ENCODE data around the gene DBF4B. TPM values are rescaled to one million over a fixed set of nuclear protein-coding genes. Genes with fewer than 3 reads are reported as not detected.
"Not testable (repeated sequence)": the region's sequence is repeated elsewhere in the genome, so short reads cannot be mapped to it uniquely, and the experiment has no call there.

The DBF4B gene, protein sequence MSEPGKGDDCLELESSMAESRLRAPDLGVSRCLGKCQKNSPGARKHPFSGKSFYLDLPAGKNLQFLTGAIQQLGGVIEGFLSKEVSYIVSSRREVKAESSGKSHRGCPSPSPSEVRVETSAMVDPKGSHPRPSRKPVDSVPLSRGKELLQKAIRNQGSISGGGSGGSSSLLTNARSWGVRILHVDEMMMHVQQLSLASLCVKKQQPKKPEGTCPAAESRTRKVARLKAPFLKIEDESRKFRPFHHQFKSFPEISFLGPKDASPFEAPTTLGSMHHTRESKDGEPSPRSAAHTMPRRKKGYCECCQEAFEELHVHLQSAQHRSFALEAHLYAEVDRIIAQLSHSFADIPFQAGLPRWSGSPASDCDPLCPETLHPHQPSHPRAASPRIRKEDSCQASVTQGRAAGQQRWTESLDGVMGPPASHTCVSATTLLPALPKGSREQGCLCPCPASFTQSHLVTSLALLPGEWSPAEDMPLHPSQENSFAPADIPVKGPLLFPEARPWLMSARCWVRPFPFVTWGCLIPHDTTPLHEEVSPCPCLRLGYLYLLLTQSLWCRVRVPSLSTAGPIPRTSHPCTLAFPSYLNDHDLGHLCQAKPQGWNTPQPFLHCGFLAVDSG
- 30.2 TPM for polyA plus RNA-seq (2012; ENCODE audit: insufficient read depth, insufficient read length)

DNA sequence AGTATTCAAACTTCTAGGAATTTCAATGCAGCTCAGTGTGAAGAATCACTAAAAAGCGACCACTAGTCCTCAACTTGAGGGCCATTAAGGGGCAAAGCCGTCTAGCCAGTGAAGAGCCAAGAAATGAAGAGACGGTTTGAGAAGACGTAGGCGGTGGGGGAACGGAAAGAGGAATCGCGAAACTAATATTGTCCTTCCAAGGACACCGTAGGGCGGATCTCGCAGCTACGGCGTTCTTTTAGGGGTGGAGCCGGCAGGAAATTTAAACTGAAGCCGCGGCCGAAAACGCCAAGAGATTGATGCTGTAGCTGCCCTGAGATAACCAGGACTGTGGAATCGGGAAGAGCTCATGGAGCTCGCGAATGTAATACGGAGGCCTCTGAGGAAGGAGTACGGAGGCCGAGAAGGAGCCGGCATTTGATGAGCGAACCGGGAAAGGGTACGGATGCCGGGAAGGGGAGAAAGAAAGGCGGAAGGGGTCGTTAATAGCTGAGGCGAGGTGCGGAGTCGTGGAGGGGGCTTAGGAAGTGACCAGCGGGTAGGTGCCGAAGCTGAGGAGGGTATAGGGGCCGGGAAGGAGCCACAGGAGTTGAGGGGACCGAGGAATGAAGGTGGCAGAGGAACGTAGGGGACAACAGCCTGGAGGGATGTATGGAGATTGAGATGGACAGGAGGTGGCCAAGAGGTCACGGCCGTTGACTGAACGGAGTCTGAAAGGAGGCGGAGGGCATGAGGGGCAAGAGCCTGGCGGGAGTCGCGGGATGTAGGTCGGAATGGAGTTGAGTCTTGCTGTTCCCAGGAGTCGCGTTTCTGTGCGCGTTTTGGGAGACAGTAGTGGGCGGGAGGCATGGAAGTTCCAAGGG, at the start of gene DBF4B:
Gene DBF4B (plus strand): TSS at position 265 of the 863 bp plus-strand sequence. CDS start 156 bp downstream, at position 421.
- H3K4me3 ChIP-seq (ENCODE audit: low read length) = peak within 1 kb of the TSS; percentile 100
- peak; percentile 92 for DNase-seq (ENCODE audit: low read depth, low spot score)

DNA sequence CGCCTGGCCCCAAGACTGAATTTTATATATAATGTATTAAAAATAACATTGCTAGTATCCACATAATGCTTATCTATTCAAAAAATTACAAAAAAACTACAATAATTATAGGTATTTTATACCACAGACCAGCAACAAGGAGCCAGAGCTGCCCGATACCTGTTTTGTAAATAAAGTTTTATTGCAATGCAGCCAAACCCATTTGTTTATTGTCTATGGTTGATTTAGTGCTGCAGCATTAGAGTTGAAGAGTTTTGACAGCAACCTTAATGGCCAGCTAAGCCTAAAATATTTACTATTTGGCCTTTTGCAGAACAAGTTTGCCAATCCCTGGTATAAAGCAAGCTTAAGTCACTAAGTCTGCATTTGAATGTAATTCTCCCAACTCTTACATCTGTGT, 46.6 kb upstream of the DBF4B start:
- DNase-seq (ENCODE audit: low read depth, low spot score) = no peak
- H3K4me3 ChIP-seq (ENCODE audit: low read length) = no peak overlapping the region

DNA sequence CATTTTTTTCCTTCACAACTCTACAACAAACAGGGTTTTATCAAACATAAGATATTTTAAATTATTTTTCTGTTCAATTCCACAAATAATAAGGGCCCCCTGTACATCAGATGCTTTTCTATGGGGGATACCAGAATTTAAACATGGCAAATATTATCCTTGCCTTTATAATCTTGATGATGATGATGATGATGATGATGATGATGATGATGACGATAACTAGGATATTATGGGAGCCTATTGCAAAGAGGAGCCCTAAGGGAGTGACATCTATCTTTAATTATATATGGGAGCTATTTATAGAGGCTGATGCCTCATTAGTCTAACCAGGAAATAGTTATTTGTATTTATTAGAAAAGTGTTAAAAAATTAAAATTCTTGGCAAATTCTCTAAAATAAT, 45.4 kb upstream of the DBF4B start:
- DNase-seq (ENCODE audit: low read depth, low spot score) = no peak
- no peak overlapping the region for H3K4me3 ChIP-seq (ENCODE audit: low read length)

DNA sequence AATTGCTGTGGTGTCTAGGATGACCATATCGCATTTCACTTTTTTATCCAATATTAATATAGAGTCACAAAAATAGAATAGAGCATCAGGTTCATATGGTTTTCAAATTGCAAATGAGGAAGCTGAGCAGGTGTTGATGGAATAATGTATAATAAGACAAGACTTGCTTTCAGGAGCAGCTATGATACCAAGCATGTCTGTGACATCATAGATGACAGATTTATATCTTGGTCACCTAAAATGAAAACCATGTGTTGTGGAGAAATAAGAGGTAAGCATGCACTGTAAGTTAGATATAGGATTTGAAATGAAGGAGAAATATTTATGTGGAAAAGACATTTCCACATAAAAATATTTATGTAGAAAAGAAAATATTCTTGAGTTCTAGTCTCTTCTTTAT, 43.6 kb upstream of the DBF4B start:
- DNase-seq (ENCODE audit: low read depth, low spot score) = no peak

DNA sequence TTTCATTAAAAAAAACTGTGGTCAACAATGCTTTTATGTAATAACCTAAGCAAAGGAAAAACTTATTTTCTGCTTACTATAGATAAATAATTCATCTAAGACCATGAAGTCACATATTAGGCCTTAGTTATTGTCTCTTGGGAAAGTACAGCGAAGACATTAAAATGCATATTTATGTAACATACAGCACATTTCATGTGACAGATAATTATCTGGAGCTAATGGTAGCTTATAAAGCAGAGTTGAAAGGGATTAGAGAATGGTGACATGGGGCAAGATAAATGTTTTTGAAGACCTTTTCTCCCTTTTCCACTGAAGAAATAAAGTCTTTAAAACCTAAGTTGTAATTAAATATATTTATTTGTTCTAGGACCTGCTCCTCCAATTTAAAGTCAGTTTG, 42.5 kb upstream of the DBF4B start:
- no peak for DNase-seq (ENCODE audit: low read depth, low spot score)
- H3K4me3 ChIP-seq (ENCODE audit: low read length) = no peak overlapping the region

More for the DNA sequence above, 43.6 kb upstream of the DBF4B start:
- no peak overlapping the region for H3K4me3 ChIP-seq (ENCODE audit: low read length)

DNA sequence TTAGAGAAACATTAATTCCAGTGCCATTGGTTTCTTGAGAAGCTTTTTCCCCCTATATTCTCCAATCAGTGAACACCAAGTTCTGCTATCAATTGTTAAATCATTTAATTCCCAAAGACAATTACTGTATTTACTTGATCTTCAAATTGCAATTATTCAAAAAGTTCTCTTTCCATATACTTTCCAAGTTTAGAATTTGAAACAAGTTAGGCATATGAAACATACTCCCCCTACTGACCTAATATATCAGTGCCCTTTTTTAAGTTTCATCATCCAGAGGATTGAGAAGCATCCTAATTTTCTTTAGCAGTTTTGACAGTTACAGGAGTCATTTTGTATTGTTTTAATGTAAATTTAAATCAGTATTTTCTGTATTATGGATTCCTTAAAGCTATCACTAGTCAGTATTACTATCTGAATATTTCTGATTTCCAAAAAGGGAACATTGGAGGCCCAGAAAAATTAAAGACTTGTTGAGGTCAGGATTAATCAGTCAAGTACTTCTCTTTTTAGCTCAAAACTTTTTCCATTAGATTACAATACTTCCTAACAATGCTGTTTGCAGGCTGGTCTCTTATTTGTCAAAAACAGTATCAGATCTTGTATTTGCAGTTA, 35.9 kb upstream of the DBF4B start:
- peak; percentile 23 for DNase-seq (ENCODE audit: low read depth, low spot score)

DNA sequence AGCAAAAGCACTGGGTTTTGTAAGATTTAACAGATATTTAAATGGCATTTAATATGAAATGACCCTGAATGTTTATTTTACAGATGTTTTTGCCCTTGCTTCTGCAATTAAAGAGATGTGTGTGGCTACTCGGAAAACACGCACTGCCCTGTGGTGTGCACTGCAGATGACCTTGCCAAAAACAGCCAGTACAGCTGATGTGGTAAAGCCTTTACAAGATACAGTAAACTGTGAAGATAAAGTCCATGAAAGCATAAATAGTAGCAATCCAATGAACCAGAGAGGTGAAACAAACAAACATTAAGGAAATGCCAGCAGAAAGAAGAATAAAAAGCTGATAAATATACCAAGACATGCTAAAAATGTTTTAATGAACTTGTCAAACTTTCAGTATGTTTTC, 34.6 kb upstream of the DBF4B start:
- no peak overlapping the region for H3K4me3 ChIP-seq (ENCODE audit: low read length)
- no peak for DNase-seq (ENCODE audit: low read depth, low spot score)

More for the DNA sequence above, 35.9 kb upstream of the DBF4B start:
- no peak overlapping the region for H3K4me3 ChIP-seq (ENCODE audit: low read length)

DNA sequence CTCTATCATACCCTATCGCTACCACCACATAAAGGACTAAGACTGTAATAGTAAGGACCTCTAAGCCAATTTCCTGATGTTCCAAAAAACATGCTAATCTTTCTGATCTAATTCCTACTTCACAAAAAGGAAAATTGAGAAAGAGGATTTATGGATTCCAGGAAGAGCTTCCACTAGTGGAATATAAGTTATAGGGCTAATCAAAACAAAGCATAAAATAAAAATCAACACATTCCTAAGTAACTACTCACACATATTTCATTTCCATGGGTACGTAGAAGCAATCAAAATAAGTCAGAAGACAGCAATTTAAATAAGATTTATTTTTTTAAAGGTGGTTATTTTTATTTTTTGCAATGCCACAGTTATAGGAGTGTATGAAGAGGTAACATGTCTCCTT, 31.3 kb upstream of the DBF4B start:
- H3K4me3 ChIP-seq (ENCODE audit: low read length) = no peak overlapping the region
- no peak for DNase-seq (ENCODE audit: low read depth, low spot score)

DNA sequence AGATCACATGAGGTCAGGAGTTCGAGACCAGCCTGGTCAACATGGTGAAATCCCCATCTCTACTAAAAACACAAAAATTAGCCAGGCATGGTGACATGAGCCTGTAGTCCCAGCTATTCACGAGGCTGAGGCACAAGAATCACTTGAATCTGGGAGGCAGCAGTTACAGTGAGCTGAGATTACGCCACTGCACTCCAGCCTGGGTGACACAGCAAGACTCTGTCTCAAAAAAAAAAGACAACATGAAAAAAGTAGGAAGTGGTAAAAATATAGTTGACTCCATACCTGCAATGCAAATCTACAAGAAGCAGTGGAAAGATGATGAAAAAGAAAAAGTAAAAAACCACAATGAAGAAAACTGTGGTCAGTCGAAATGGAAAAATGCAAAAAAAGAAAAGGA, 25.2 kb upstream of the DBF4B start:
- DNase-seq (ENCODE audit: low read depth, low spot score) = peak; percentile 41
- H3K4me3 ChIP-seq (ENCODE audit: low read length) = not testable (repeated sequence)

DNA sequence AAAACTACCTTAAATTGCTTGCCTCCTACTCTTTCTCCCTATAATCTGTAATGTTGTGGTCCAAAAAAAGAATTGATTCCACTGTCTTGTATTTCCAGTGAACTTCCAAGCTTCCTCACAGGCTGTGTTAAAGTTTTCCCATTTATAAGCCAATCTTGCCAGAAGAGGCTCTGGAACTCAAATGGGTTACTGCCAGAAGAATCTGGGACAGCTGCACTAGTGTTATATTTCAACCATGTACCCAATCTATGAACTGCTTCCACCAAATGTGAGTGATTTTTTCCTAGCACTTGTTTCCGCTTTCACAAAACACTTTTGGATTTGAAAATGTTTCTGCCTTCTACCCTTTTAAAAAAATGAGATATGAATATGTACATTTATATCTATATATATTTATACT, 20.7 kb upstream of the DBF4B start:
- no peak overlapping the region for H3K4me3 ChIP-seq (ENCODE audit: low read length)
- no peak for DNase-seq (ENCODE audit: low read depth, low spot score)

DNA sequence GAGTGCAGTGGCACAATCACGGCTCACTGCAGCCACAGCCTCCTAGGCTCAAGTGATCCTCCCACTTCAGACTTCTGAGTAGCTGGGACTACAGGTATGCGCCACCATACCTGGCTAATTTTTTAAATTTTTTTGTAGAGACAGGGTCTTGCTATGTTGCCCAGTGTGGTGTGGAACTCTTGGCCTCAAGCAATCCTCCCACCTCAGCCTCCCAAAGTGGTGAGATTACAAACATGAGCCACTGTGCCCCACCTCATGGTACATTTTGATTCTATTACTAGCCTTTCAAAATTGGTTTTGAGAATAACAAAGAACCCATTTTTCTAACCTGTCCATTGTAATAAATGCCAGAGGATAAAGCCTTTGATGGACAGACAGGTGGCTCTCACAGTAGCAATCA, 20.3 kb upstream of the DBF4B start:
- no peak for DNase-seq (ENCODE audit: low read depth, low spot score)
- peak overlapping the region; percentile 72 for H3K4me3 ChIP-seq (ENCODE audit: low read length)

DNA sequence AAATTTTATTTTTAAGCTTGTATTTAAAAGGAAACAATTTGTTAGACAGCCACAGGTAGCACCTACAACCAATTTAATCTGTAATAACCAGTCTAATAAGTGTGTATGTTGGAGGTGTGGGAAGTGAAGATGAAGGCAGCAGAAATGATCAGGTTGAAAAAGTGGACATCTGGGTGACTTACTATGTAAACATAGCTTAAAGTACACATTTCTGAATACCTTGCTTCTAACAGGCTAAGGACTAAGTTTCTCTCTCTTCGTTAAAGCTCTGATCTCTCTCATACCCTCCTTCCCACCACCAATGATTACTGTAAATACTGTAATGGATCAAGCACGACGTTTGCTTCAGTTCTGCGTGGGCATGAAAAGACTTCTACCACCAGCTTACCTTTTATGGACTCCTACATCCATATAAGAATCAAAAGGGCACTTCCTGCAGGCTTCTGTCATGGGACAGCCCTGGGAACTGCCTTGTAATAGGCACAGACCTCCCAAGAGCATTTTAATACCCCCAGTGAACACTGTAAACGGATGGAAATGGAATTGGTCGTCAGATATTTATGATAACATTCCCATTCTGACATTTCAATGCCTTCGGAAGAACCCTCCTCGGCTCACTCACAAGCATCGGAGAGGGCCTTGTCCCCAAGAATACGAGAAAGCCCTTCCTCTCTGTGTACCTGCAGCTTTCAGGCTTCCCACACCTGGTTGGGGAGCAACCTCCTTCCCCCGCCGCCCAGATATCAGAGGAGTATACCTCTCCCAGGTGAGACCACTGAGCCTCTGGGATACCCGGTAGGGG, 19.6 kb upstream of the DBF4B start:
- peak overlapping the region; percentile 72 for H3K4me3 ChIP-seq (ENCODE audit: low read length)
- no peak for DNase-seq (ENCODE audit: low read depth, low spot score)

DNA sequence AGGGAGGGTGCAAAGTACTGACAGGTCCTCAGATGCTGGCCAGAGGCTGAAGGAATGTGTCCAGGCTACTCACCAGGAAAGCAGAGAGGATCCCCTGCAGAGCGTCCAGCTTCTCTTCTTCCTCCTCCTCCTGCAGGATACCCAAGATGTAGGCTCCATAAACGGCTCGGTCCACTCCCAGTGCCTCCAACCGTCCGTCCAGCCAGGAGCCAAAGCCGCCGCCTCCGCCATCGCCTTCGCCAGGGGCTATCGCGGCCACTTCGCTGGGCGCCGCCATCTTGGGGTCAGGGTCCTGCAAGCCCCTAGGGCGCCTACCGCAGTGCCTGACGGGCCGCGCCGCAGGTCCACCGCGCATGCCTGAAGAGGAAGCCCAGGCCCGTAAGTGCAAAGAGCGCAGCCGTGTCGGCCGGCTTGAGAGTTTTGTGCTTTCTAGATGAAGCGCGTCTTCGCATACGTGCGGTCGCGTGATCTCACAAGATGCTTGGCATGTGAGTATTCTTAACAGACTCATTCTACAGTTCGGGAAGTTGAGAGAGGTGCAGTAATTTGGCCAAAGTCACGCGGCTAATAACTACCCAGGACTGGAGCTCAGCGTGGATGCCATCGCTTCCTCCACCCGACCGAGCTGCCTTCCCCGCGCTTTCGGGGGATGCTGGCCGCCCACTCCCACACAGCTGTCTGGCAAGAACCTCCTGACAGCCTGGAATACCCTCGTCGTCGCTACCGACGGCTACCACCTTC, 18.8 kb upstream of the DBF4B start, which contains the start of gene CCDC43:
Gene CCDC43 (minus strand): TSS at position 300 of the 741 bp plus-strand sequence. CDS start 23 bp downstream, at position 277.
- H3K4me3 ChIP-seq (ENCODE audit: low read length) = peak within 1 kb of the TSS; percentile 72
- peak; percentile 89 for DNase-seq (ENCODE audit: low read depth, low spot score)

DNA sequence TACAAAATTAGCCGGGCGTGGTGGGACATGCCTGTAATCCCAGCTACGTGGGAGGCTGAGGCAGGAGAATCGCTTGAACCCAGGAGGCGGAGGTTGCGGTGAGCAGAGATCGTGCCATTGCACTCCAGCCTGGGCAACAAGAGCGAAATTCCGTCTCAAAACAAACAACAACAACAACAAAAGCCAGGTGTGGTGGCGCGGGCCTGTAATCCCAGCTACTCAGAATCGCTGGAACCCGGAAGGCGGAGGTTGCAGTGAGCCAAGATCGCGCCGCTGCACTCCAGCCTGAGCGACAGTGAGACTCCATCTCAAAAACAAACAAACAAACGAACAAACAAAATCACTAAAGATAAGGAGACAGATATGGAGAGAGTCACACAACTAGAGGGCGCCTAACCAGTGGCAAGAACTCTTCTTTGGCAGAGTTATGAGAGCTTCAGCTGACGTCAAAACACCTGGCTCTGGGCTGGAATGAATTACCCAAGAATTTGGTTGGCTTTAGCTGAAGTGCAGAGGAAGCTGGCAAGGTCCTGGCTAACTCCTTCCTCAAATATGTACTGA, 17.6 kb upstream of the DBF4B start:
- H3K4me3 ChIP-seq (ENCODE audit: low read length) = not testable (repeated sequence)
- peak; percentile 57 for DNase-seq (ENCODE audit: low read depth, low spot score)

DNA sequence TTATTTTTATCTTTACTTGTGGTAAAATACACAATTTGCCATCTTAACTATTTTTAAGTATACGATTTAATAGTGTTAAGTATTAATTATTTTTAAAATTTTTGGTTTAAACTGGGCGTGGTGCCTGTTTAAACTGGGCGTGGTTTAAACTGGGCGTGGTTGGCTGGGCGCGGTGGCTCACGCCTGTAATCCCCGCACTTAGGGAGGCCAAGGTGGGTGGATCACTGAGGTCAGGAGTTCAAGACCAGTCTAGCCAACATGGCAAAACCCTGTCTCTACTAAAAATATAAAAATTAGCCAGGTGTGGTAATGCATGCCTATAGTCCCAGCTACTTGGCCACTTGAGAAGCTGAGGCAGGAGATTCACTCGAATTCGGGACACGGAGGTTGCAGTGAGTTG, 14.9 kb upstream of the DBF4B start:
- H3K4me3 ChIP-seq (ENCODE audit: low read length) = no peak overlapping the region
- DNase-seq (ENCODE audit: low read depth, low spot score) = no peak

DNA sequence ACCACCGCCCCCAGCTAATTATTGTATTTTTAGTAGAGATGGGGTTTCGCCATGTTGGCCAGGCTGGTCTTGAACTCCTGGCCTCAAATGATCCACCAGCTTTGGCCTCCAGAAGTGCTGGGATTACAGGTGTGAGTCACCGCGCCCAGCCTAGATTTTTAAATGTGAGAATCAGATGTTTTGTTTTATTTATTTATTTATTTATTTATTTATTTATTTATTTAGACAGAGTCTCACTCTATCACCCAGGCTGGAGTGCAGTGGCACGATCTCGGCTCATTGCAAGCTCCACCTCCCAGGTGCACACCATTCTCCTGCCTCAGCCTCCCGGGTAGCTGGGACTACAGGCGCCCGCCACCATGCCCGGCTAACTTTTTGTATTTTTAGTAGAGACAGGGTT, 8.2 kb upstream of the DBF4B start:
- not testable (repeated sequence) for H3K4me3 ChIP-seq (ENCODE audit: low read length); DNase-seq (ENCODE audit: low read depth, low spot score)

DNA sequence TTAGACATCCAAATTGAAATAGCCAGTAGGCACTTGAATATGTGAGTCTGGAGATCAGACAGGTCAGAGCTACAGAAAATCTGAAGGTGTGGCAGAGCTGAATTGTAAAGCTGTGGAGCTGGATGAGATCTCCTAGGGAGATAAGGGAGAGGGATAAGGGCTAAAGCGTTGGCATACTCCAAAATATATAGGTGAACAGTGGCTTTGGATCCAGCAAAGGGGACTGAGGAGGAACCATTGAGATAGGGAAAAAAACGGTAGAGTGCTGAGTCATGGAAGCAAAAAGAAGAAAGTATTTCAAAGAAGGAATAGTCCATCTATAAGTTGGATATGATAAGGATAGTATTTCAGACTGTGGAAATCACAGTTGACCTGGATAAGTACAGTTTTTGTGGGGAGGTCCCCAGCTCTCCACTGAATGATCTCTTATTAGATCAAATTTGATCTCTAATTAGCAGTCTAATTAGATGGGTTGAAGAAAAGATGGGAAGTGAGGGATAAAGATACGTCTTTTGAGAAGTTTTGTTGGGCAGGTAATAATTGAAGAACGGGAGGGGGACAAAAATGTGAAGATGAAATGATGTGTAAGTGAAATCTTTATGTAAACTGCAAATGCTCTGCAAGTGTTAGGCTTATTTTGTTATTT, 587 bp upstream of the DBF4B start:
- H3K4me3 ChIP-seq (ENCODE audit: low read length) = peak overlapping the region; percentile 100
- no peak for DNase-seq (ENCODE audit: low read depth, low spot score)

Data from Jurkat, Clone E6-1 (cell line).